Aorta (tissue), 5 donors: ENCODE results near the gene FBXL12. TPM values are rescaled to one million over a fixed set of nuclear protein-coding genes. Genes with fewer than 3 reads are reported as not detected.

Experiments
- ATAC-seq: fragments of 200-7000 bp; cut with Tn5 transposase; one replicate; pipeline ENCODE4 v1.9.1; 2022; ENCODE audit warnings: moderate library complexity; ENCODE audit not compliant: low FRiP score
- DNase-seq, 2 donors: peaks; one replicate each; pipeline ENCODE4 v3.0.0-alpha.2; 2020
- H3K27ac ChIP-seq, 2 donors: one replicate each; pipeline ENCODE4 v1.5.1; 2013; ENCODE audit warnings: low read length in 2 of 2, mild to moderate bottlenecking in 2 of 2, moderate library complexity in 2 of 2, control low read depth in 1 of 2, inconsistent platforms in 1 of 2, low read depth in 1 of 2
- H3K27me3 ChIP-seq, 2 donors: one replicate each; pipeline ENCODE4 v1.6.1; 2013; ENCODE audit warnings: control low read depth in 1 of 2, low read length in 1 of 2, mild to moderate bottlenecking in 1 of 2, moderate library complexity in 1 of 2; ENCODE audit not compliant: insufficient read depth in 2 of 2, control insufficient read depth in 1 of 2
- H3K36me3 ChIP-seq, 2 donors: one replicate each; pipeline ENCODE4 v1.6.1; 2013; ENCODE audit warnings: control low read depth in 1 of 2, low read length in 1 of 2, mild to moderate bottlenecking in 1 of 2; ENCODE audit not compliant: insufficient read depth in 2 of 2, control insufficient read depth in 1 of 2
- H3K4me1 ChIP-seq, 2 donors: one replicate each; pipeline ENCODE4 v1.6.1; 2013; ENCODE audit warnings: low read length in 2 of 2, control low read depth in 1 of 2, mild to moderate bottlenecking in 1 of 2, moderate library complexity in 1 of 2; ENCODE audit not compliant: insufficient read depth in 2 of 2, control insufficient read depth in 1 of 2
- H3K4me3 ChIP-seq, 2 donors: one replicate each; pipeline ENCODE4 v1.5.1; 2013; ENCODE audit warnings: low read length in 2 of 2, control low read depth in 1 of 2, mild to moderate bottlenecking in 1 of 2
- H3K9me3 ChIP-seq: one replicate; pipeline ENCODE4 v1.6.1; 2013; ENCODE audit warnings: mild to moderate bottlenecking, low read length; ENCODE audit not compliant: control insufficient read depth
- WGBS, 2 donors: extraction: QIAGEN DNeasy Blood & Tissue Kit; methylation state at CpG; one replicate each; pipeline ENCODE4 v1.1.7; 2013; 5-methylcytosine and 5-hydroxymethylcytosine counted together
- intact Hi-C, 2 donors: fragments of 100-400 bp; cut with DNase I; formaldehyde crosslinking; loops; one replicate each; pipeline versions ENCODE4 v1.14.2 to v1.15.0; 2022
- polyA plus RNA-seq, 2 donors: library from polyadenylated mRNA; stranded (reverse); fragments of 200-250 nt; gene quantifications; one replicate each; pipeline ENCODE4 v1.2.3, GENCODE V29; 2013
- total RNA-seq, 2 donors: library from RNA; stranded (reverse); fragmentation: NEBNext Ultra II Directional; extraction: Animal tissue kit (Norgen Biotek cat#: 25700); gene quantifications; one replicate each; pipeline ENCODE4 v1.2.1, GENCODE V29; 2021
- donor health status: healthy with polysubstance abuse.
- donor health status: Bipolar disorder and iron deficiency.
- donor health status: DM: no; HTN: no; CAD: no.
- donor health status: DM: no; HTN: no; CAD: no.
- donor health status: DM: yes; HTN: yes; CAD: no.

The FBXL12 gene
- total and polyA plus RNA-seq, 4 donors = 11.3 to 43.5 (median 29.5) TPM

DNA sequence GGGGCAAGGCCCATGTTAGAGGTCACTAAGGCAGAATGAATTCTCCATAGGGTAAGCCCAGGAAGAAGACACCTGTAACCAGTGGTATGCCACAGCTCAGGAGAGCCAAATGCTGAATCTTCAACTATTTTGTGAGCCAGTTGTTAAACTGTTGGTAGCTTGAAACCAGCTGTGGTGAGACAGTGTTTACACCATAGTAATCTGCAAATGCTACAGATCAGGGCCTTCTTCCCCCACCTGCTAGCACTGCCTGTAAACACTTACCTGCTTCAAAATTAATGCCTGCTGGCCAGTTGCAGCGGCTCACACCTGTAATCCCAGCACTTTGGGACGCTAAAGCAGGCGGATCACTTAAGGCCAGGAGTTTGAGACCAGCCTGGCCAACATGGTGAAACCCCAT is 12.1 kb downstream of the FBXL12 start:
- 95 to 98% methylated on average over 3 of the region's 3 CpGs for WGBS, 2 donors

DNA sequence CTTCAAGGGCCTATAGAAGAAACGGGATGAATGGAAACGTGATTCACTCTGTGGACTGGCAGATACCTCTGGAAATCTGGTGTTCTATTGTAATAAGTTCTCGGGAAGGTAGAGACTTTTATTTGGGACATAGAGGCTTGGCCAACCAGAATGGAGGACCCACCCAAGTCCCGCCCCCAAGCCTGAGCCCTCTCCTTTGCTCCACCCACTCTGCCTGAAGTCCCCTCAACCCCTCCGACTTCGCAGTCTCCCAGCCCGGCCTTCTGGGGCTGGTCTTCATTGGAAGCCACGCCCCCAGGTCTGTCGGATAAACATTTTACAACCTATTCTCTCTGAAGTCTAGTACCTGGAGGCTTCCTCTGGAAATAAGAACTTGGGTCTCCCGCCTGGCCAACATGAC is 16.9 kb downstream of the FBXL12 start:
- DNase-seq = no peak
- Histone ChIP-seq H3K4me1 (no peaks in the 10 kb centered on the region), H3K36me3 (no peaks in the 10 kb centered on the region), H3K4me3 (no peak overlapping the region), H3K27me3 (no peaks in the 10 kb centered on the region), H3K9me3 (no peaks in the 10 kb centered on the region), H3K27ac (no peak overlapping the region)
- 90 to 91% methylated on average over 10 of the region's 10 CpGs for WGBS, 2 donors
- ATAC-seq = no peak
- intact Hi-C loops = no loop called here

More for the DNA sequence above, 12.1 kb downstream of the FBXL12 start:
- ATAC-seq (no peak), DNase-seq (no peak)
- Histone ChIP-seq H3K9me3 (no peaks in the 10 kb centered on the region), H3K4me3 (no peak overlapping the region), H3K4me1 (no peaks in the 10 kb centered on the region), H3K36me3 (peaks cover 4 to 8% of the 10 kb centered on the region in 2 donors), H3K27ac (no peak overlapping the region), H3K27me3 (no peaks in the 10 kb centered on the region)
- intact Hi-C loops = no loop called here

GRCh38 chr19:9799162-9799561 is 19.7 kb downstream of the FBXL12 start:
- Histone ChIP-seq H3K4me3 (no peak overlapping the region), H3K27ac (no peak overlapping the region), H3K27me3 (no peaks in the 10 kb centered on the region), H3K9me3 (no peaks in the 10 kb centered on the region), H3K36me3 (no peaks in the 10 kb centered on the region), H3K4me1 (no peaks in the 10 kb centered on the region)
- no peak for DNase-seq
- intact Hi-C loops = loop anchor here (5.0 to 10.0 kb wide), 5 partner anchors 172 to 654 kb away; partner anchors contain the start of genes ZNF266 (in 1 of the 2) and ZNF317 (in 1 of the 2)
- ATAC-seq = no peak

DNA sequence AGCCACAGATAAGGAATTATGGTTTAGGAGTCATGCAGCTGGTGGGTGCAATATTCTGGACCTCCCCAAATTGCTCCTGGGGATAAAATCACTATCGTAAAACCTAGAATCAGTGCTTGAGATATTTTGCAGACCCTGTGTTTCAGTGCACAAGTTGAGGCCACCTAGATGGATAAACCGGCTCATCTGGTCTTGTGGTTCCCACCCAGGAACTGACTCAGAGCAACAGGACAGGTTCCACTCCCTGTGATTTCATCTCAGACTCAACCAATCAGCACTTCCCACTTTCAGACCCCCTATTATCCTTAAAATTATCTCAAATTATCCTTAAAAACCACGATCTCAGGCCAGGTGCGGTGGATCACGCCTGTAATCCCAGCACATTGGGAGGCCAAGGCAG is 21.0 kb downstream of the FBXL12 start:
- Histone ChIP-seq H3K9me3 (no peaks in the 10 kb centered on the region), H3K4me3 (no peak overlapping the region), H3K27ac (no peak overlapping the region), H3K27me3 (no peaks in the 10 kb centered on the region), H3K4me1 (no peaks in the 10 kb centered on the region), H3K36me3 (no peaks in the 10 kb centered on the region)
- ATAC-seq (no peak), DNase-seq (no peak)
- 93 to 94% methylated on average over 5 of the region's 5 CpGs for WGBS, 2 donors
- intact Hi-C loops = loop anchor here (2.0 to 10.0 kb wide), 6 partner anchors 171 to 653 kb away; partner anchors contain the start of genes ZNF266 (in 1 of the 2) and ZNF317 (in 1 of the 2)

GRCh38 chr19:9796113-9796773 is 22.6 kb downstream of the FBXL12 start:
- 49 to 54% methylated on average over 6 of the region's 6 CpGs for WGBS, 2 donors
- Histone ChIP-seq H3K9me3 (no peaks in the 10 kb centered on the region), H3K4me3 (no peak overlapping the region), H3K4me1 (no peaks in the 10 kb centered on the region), H3K27me3 (no peaks in the 10 kb centered on the region), H3K27ac (no peak overlapping the region), H3K36me3 (no peaks in the 10 kb centered on the region)
- DNase-seq (peak; percentile 85 to 87), ATAC-seq (no peak)
- intact Hi-C loops = loop anchor here (2.0 to 10.0 kb wide), 6 partner anchors 169 to 651 kb away; partner anchors contain the start of genes ZNF266 (in 1 of the 2) and ZNF317 (in 1 of the 2)

DNA sequence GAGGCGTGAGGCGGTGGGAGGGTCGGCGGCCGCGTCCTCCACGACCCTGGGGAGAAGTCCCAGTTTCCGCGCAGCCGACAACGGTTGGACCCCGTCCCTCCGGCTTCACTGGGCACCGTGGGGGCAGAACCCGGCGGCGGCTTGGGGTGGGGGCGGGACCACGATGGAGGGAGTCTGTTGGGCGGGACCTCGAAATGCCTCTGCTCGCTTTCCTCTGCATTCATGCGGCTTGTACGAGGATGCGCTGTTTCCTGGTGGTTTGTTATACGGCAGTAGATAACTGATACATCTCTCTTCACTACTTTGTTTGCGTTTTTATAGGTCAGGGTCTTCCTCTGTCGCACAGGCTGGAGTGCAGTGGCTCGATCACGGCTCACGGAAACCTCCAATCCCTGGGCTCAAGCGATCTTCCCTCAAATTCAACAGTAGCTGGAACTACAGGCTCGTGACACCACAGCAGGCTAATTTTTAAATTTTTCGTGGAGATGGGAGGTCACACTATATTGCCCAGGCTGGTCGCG is 25.7 kb downstream of the FBXL12 start:
- no peaks in the 10 kb centered on the region for H3K36me3 ChIP-seq
- peak; percentile 66 for ATAC-seq
- H3K27ac ChIP-seq = peak overlapping the region; percentile 18 to 99
- intact Hi-C loops = loop anchor here (2.0 to 10.0 kb wide), 5 partner anchors 26 to 648 kb away; partner anchors contain the start of genes FBXL12 (in 1 of the 2), ZNF266 (in 1 of the 2) and ZNF317 (in 1 of the 2)
- H3K27me3 ChIP-seq = no peaks in the 10 kb centered on the region
- H3K4me1 ChIP-seq = no peaks in the 10 kb centered on the region
- peak overlapping the region; percentile 44 to 60 for H3K4me3 ChIP-seq
- DNase-seq = peak; percentile 82 to 89
- no peaks in the 10 kb centered on the region for H3K9me3 ChIP-seq
- WGBS, 2 donors = 9 to 11% methylated on average over 36 of the region's 36 CpGs

GRCh38 chr19:9792206-9793070 is 26.4 kb downstream of the FBXL12 start:
- intact Hi-C loops = loop anchor here (1.0 to 10.0 kb wide), 6 partner anchors 26 to 648 kb away; partner anchors contain the start of genes FBXL12 (in 2 of the 2), ZNF266 (in 1 of the 2) and ZNF317 (in 1 of the 2)

DNA sequence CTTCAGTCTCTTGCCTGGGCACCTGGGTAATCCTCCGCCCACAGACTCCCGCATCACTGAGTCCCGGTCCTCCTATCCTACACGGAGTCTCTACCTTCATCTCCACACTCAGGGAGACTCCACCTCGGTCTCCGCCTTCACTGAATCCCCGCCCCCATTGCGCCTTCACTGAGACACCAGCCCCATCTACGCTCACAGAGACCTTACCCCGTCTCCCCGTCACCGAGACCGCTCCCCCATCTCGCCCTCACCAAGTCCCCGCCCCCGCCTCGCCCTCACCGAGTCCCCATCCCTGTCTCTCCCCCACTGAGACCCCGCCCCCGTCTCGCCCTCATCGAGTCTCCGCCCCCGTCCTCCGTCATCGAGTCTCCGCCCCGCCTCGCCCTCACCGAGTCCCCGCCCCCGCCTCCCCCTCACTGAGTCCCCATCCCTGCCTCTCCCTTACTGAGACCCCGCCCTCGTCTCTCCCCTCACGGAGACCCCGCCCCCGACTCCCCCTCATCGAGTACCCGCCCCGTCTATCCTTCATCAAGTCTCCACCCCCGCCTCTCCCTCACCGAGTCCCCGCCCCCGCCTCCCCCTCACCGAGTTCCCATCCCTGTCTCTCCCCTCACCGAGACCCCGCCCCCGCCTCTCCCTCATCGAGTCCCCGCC is 27.2 kb downstream of the FBXL12 start:
- H3K27me3 ChIP-seq = no peaks in the 10 kb centered on the region
- H3K27ac ChIP-seq = peak overlapping the region in 1 of 2 donors; percentile 96
- ATAC-seq = peak; percentile 92
- WGBS, 2 donors = 2 to 3% methylated on average over 47 to 50 of the region's 50 CpGs
- no peaks in the 10 kb centered on the region for H3K4me1 ChIP-seq
- no peaks in the 10 kb centered on the region for H3K36me3 ChIP-seq
- no peaks in the 10 kb centered on the region for H3K9me3 ChIP-seq
- peak overlapping the region; percentile 49 to 70 for H3K4me3 ChIP-seq
- intact Hi-C loops = loop anchor here (1.0 to 10.0 kb wide), 6 partner anchors 27 to 647 kb away; partner anchors contain the start of genes FBXL12 (in 2 of the 2), ZNF266 (in 1 of the 2) and ZNF317 (in 1 of the 2)
- DNase-seq = peak; percentile 98 to 99

More at GRCh38 chr19:9792206-9793070, 26.4 kb downstream of the FBXL12 start:
- H3K27me3 ChIP-seq = no peaks in the 10 kb centered on the region
- peak overlapping the region; percentile 60 to 70 for H3K4me3 ChIP-seq
- H3K9me3 ChIP-seq = no peaks in the 10 kb centered on the region
- peak; percentile 96 to 98 for DNase-seq
- no peaks in the 10 kb centered on the region for H3K36me3 ChIP-seq
- ATAC-seq = peak; percentile 91
- H3K27ac ChIP-seq = peak overlapping the region; percentile 18 to 99
- 3 to 5% methylated on average over 66 to 70 of the region's 70 CpGs for WGBS, 2 donors
- H3K4me1 ChIP-seq = no peaks in the 10 kb centered on the region
